Measurements from ENCODE around the gene LBX2. TPM values are rescaled to one million over a fixed set of nuclear protein-coding genes. Genes with fewer than 3 reads are reported as not detected.
"Not testable (repeated sequence)": the region's sequence is repeated elsewhere in the genome, so short reads cannot be mapped to it uniquely, and the experiment has no call there.

Gene LBX2
- polyA plus RNA-seq, 1 experiment, result 0.61 TPM

GRCh38 chr2:74474481-74474880 lies 24.9 kb downstream of the LBX2 start:
- ChIA-PET CTCF (interaction anchor here (1.1 to 2.7 kb wide), 3 partner anchors 8 to 111 kb away, joined by 3 to 10 read pairs (median 3); partner anchors contain the start of genes CCDC142 and TTC31), POLR2A (no interaction called here)
- Histone ChIP-seq H3K36me3 (ENCODE audit: control insufficient read depth, insufficient read depth, low read length) (peaks cover 17% of the 10 kb centered on the region), H3K4me3 (ENCODE audit: low read depth, low read length) (no peak overlapping the region), H3K27me3 (ENCODE audit: control insufficient read depth, insufficient read depth, low read length) (no peaks in the 10 kb centered on the region)
- TF ChIP-seq, protein P1, sequence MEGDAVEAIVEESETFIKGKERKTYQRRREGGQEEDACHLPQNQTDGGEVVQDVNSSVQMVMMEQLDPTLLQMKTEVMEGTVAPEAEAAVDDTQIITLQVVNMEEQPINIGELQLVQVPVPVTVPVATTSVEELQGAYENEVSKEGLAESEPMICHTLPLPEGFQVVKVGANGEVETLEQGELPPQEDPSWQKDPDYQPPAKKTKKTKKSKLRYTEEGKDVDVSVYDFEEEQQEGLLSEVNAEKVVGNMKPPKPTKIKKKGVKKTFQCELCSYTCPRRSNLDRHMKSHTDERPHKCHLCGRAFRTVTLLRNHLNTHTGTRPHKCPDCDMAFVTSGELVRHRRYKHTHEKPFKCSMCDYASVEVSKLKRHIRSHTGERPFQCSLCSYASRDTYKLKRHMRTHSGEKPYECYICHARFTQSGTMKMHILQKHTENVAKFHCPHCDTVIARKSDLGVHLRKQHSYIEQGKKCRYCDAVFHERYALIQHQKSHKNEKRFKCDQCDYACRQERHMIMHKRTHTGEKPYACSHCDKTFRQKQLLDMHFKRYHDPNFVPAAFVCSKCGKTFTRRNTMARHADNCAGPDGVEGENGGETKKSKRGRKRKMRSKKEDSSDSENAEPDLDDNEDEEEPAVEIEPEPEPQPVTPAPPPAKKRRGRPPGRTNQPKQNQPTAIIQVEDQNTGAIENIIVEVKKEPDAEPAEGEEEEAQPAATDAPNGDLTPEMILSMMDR (IDR thresholded peaks at IDR 0.05; ENCODE audit: insufficient read depth, low read depth, low read length), result no peak
- DNase-seq (ENCODE audit: low read depth), result no peak

- ChIA-PET CTCF (interaction anchor here (0.8 to 2.7 kb wide), 4 partner anchors 9 to 116 kb away, joined by 3 to 10 read pairs (median 4); partner anchors contain the start of genes CCDC142 and TTC31), POLR2A (interaction anchor here (0.9 kb wide), 1 partner anchor 18 kb away, joined by 3 read pairs; the partner anchor contains the start of gene INO80B)
- TF ChIP-seq, protein P1 (IDR thresholded peaks at IDR 0.05; ENCODE audit: insufficient read depth, low read depth, low read length), result no peak
- peak overlapping the region; percentile 76 for H3K4me3 ChIP-seq (ENCODE audit: low read depth, low read length)
- H3K36me3 ChIP-seq (ENCODE audit: control insufficient read depth, insufficient read depth, low read length), result peaks cover 17% of the 10 kb centered on the region
- DNase-seq (ENCODE audit: low read depth), result no peak
- no peaks in the 10 kb centered on the region for H3K27me3 ChIP-seq (ENCODE audit: control insufficient read depth, insufficient read depth, low read length)
Observed at GRCh38 chr2:74472945-74473258, 26.5 kb downstream of the LBX2 start.

- CTCF ChIA-PET, result interaction anchor here (1.1 to 2.7 kb wide), 3 partner anchors 10 to 115 kb away, joined by 4 to 10 read pairs (median 5); partner anchors contain the start of genes CCDC142 and TTC31
- H3K4me3 ChIP-seq (ENCODE audit: low read depth, low read length), result peak within 1 kb of the TSS; percentile 76
- H3K27me3 ChIP-seq (ENCODE audit: control insufficient read depth, insufficient read depth, low read length), result no peaks in the 10 kb centered on the region
- peak; percentile 49 for DNase-seq (ENCODE audit: low read depth)
- TF ChIP-seq, protein P1 (IDR thresholded peaks at IDR 0.05; ENCODE audit: insufficient read depth, low read depth, low read length), result no peak
- H3K36me3 ChIP-seq (ENCODE audit: control insufficient read depth, insufficient read depth, low read length), result peaks cover 13% of the 10 kb centered on the region
- POLR2A ChIA-PET, result interaction anchor here (0.9 kb wide), 1 partner anchor 17 kb away, joined by 3 read pairs; the partner anchor contains the start of gene INO80B
Observed at GRCh38 chr2:74472086-74472944, 27.1 kb downstream of the LBX2 start, which contains the start of gene MRPL53. TSS of gene MRPL53 (minus strand) at chr2:74472680. CDS start at chr2:74472660, 20 bp downstream.

DNA sequence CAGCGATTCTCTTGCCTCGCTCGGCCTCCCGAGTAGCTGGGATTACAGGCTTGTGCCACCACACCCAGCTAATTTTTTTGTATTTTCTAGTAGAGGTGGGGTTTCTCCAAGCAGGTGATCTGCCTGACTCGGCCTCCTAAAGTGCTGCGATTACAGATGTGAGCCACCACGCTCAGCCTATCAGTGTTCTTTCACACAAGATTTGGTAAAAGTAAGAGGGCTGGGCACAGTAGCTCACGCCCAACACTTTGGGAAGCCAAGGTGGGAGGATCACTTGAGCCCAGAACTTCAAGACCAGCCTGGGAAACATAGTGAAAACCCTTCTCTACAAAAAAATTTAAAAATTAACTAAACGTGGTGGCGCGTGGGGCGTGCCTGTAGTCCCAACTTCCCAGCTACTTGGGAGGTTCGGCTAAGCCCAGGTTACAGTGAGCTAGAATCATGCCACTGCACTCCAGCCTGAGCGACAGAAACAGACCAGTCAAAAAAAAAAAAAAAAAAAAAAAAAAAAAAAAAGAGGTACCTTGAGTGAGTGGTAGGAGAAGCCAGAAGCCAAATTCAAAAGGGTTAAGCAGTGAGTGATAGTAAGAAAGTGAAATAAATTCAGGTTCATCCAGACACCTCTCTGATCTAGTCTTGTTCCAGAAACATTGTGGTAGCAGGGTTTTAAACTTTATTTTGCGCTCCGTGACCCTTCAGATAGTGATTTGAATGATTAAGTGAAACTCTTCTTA lies 27.9 kb downstream of the LBX2 start:
- ChIA-PET POLR2A (no interaction called here), CTCF (interaction anchor here (1.6 kb wide), 1 partner anchor 116 kb away, joined by 5 read pairs; no protein-coding TSS in a partner anchor)
- H3K27me3 ChIP-seq (ENCODE audit: control insufficient read depth, insufficient read depth, low read length), result no peaks in the 10 kb centered on the region

GRCh38 chr2:74470742-74471141 lies 28.7 kb downstream of the LBX2 start:
- POLR2A ChIA-PET; H3K4me3 ChIP-seq (ENCODE audit: low read depth, low read length); CTCF ChIA-PET; DNase-seq (ENCODE audit: low read depth); H3K27me3 ChIP-seq (ENCODE audit: control insufficient read depth, insufficient read depth, low read length): not testable (repeated sequence)
- peaks cover 13% of the 10 kb centered on the region for H3K36me3 ChIP-seq (ENCODE audit: control insufficient read depth, insufficient read depth, low read length)

More for the DNA sequence above, 27.9 kb downstream of the LBX2 start:
- no peak for DNase-seq (ENCODE audit: low read depth)
- Histone ChIP-seq H3K4me3 (ENCODE audit: low read depth, low read length) (peak overlapping the region; percentile 76), H3K36me3 (ENCODE audit: control insufficient read depth, insufficient read depth, low read length) (peaks cover 13% of the 10 kb centered on the region)
- TF ChIP-seq, protein P1 (IDR thresholded peaks at IDR 0.05; ENCODE audit: insufficient read depth, low read depth, low read length), result no peak

Data from BJ (cell line).